ENCODE results near the gene TEX48. TPM values are rescaled to one million over a fixed set of nuclear protein-coding genes. Genes with fewer than 3 reads are reported as not detected.

The TEX48 gene
- total RNA-seq, 1 experiment from 2014 or later = not detected

DNA sequence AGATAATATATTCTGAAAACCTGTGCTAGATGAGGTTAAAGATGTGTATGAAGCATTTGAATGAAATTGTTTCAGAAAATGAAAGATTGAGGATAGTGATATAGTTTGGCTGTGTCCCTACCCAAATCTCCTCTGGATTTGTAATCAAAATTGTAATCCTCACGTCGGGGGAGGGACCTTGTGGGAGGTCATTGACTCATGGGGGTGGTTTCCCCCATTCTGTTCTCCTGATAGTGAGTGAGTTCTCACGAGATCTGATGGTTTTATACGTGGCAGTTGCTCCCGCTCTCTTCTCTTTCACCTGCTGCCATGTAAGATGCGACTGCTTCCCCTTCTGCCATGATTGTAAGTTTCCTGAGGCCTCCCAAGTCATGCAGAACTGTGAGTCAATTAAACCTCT, 2.0 kb upstream of the TEX48 start:
- Histone ChIP-seq H3K27me3 (replicated peaks; ENCODE audit: control insufficient read depth, insufficient read depth, low read length) (no peaks in the 10 kb centered on the region), H3K9me3 (no peaks in the 10 kb centered on the region), H3K4me3 (ENCODE audit: low read depth, low read length) (no peak overlapping the region), H3K4me1 (no peaks in the 10 kb centered on the region), H3K36me3 (ENCODE audit: control insufficient read depth, insufficient read depth, low read length) (no peaks in the 10 kb centered on the region)
- H3K27me3 Mint-ChIP-seq (ENCODE audit: insufficient read depth, unreplicated experiment) = no peaks in the 10 kb centered on the region
- no peaks in the 10 kb centered on the region for H3K9me3 Mint-ChIP-seq (ENCODE audit: unreplicated experiment)
- H3K4me3 Mint-ChIP-seq (ENCODE audit: unreplicated experiment) = no peak overlapping the region
- TF ChIP-seq, protein P1, sequence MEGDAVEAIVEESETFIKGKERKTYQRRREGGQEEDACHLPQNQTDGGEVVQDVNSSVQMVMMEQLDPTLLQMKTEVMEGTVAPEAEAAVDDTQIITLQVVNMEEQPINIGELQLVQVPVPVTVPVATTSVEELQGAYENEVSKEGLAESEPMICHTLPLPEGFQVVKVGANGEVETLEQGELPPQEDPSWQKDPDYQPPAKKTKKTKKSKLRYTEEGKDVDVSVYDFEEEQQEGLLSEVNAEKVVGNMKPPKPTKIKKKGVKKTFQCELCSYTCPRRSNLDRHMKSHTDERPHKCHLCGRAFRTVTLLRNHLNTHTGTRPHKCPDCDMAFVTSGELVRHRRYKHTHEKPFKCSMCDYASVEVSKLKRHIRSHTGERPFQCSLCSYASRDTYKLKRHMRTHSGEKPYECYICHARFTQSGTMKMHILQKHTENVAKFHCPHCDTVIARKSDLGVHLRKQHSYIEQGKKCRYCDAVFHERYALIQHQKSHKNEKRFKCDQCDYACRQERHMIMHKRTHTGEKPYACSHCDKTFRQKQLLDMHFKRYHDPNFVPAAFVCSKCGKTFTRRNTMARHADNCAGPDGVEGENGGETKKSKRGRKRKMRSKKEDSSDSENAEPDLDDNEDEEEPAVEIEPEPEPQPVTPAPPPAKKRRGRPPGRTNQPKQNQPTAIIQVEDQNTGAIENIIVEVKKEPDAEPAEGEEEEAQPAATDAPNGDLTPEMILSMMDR (IDR thresholded peaks at IDR 0.05; ENCODE audit: insufficient read depth in 1 of 2, low read depth in 1 of 2, low read length in 1 of 2, severe bottlenecking in 1 of 2, unreplicated experiment in 1 of 2) = no peak
- ChIA-PET POLR2A (no interaction called here), CTCF (no interaction called here)
- H3K4me1 Mint-ChIP-seq (ENCODE audit: low read depth, unreplicated experiment) = peaks cover 7% of the 10 kb centered on the region
- BruUV-seq (replicated peaks) = no TSS peak
- no peak overlapping the region for H3K27ac Mint-ChIP-seq (ENCODE audit: unreplicated experiment)
- intact Hi-C loops (cut with micrococcal nuclease; ENCODE audit: unreplicated experiment) = no loop called here
- no peaks in the 10 kb centered on the region for H3K36me3 Mint-ChIP-seq (ENCODE audit: insufficient read depth, unreplicated experiment)
- no peak for DNase-seq

DNA sequence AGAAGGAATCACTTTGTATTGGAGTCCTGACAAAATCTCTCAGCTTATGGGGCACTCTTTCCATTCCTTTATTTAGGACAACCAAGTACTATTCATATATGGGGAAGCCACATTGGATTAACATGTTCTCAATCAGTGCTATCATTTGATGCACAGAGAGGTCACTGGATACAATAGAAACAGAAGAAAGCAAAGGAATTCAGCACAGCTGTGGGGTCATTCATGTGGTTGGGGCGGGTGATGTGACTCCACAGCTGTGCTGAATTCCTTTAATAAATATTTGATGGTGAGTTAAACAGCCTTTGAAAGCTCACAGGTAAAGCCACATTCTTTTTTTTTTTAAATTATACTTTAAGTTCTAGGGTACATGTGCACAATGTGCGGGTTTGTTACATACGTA, 854 bp upstream of the TEX48 start:
- Histone ChIP-seq H3K4me3 (ENCODE audit: low read depth, low read length) (no peak overlapping the region), H3K36me3 (ENCODE audit: control insufficient read depth, insufficient read depth, low read length) (no peaks in the 10 kb centered on the region), H3K9me3 (no peaks in the 10 kb centered on the region), H3K27me3 (replicated peaks; ENCODE audit: control insufficient read depth, insufficient read depth, low read length) (no peaks in the 10 kb centered on the region), H3K4me1 (no peaks in the 10 kb centered on the region; the same call in 1 of the 2 replicates)
- Mint-ChIP-seq H3K9me3 (ENCODE audit: unreplicated experiment) (no peaks in the 10 kb centered on the region), H3K4me1 (ENCODE audit: low read depth, unreplicated experiment) (peaks cover 12% of the 10 kb centered on the region), H3K36me3 (ENCODE audit: insufficient read depth, unreplicated experiment) (no peaks in the 10 kb centered on the region), H3K4me3 (ENCODE audit: unreplicated experiment) (no peak overlapping the region), H3K27me3 (ENCODE audit: insufficient read depth, unreplicated experiment) (no peaks in the 10 kb centered on the region), H3K27ac (ENCODE audit: unreplicated experiment) (no peak overlapping the region)
- CTCF ChIA-PET = interaction anchor here (1.0 kb wide), 1 partner anchor 224 kb away, joined by 4 read pairs; no protein-coding TSS in a partner anchor
- no peak for DNase-seq
- intact Hi-C loops (cut with micrococcal nuclease; ENCODE audit: unreplicated experiment) = no loop called here
- TF ChIP-seq, protein P1 (IDR thresholded peaks at IDR 0.05; ENCODE audit: insufficient read depth in 1 of 2, low read depth in 1 of 2, low read length in 1 of 2, severe bottlenecking in 1 of 2, unreplicated experiment in 1 of 2) = no peak
- POLR2A ChIA-PET = no interaction called here
- BruUV-seq (replicated peaks) = no TSS peak

DNA sequence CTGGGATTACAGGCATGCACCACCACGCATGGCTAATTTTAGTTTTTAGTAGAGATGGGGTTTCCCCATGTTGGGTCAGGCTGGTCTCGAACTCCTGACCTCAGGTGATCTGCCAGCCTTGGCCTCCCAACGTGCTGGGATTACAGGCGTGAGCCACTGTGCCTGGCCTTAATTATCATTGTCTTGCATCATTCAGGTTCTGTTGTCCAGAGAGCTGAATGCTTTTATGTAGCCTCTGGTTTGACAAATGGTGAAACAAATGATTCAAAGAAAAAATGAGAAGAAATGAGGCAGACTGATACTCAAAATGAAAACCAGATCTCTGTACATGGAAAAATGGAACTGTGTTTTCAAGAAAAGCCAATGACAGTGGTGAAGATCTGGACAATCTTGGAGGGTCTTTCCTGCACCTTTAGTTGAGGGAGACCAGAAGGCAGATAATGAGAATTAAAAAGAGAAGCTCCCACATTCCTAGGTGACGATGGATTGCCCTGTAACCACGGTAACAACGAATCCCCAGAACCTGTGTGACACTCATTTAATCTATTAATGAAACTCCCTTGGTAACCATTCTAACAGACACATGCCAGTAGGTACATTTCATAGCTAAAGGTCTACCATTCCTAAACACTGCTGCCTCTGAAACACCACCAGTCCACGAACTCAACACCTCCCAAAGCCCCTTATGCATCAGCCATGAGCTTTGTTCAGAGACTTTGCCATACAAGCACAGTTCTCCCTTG, 1.6 kb downstream of the TEX48 start:
- Histone ChIP-seq H3K36me3 (ENCODE audit: control insufficient read depth, insufficient read depth, low read length) (no peaks in the 10 kb centered on the region), H3K4me3 (ENCODE audit: low read depth, low read length) (no peak overlapping the region), H3K27me3 (replicated peaks; ENCODE audit: control insufficient read depth, insufficient read depth, low read length) (no peaks in the 10 kb centered on the region), H3K9me3 (no peaks in the 10 kb centered on the region), H3K4me1 (no peaks in the 10 kb centered on the region; the same call in 1 of the 2 replicates)
- no TSS peak for BruUV-seq (replicated peaks)
- Mint-ChIP-seq H3K4me1 (ENCODE audit: low read depth, unreplicated experiment) (peaks cover 16% of the 10 kb centered on the region), H3K9me3 (ENCODE audit: unreplicated experiment) (no peaks in the 10 kb centered on the region), H3K27ac (ENCODE audit: unreplicated experiment) (no peak overlapping the region), H3K4me3 (ENCODE audit: unreplicated experiment) (no peak overlapping the region), H3K27me3 (ENCODE audit: insufficient read depth, unreplicated experiment) (peaks cover 4% of the 10 kb centered on the region), H3K36me3 (ENCODE audit: insufficient read depth, unreplicated experiment) (no peaks in the 10 kb centered on the region)
- POLR2A ChIA-PET = no interaction called here
- CTCF ChIA-PET = interaction anchor here (1.0 to 1.2 kb wide), 2 partner anchors 119 to 231 kb away, joined by 4 read pairs; no protein-coding TSS in a partner anchor
- intact Hi-C loops (cut with micrococcal nuclease; ENCODE audit: unreplicated experiment) = loop anchor here (1.0 kb wide), 5 partner anchors 41 to 844 kb away; no protein-coding TSS in a partner anchor
- TF ChIP-seq, protein P1 (IDR thresholded peaks at IDR 0.05; ENCODE audit: insufficient read depth in 1 of 2, low read depth in 1 of 2, low read length in 1 of 2, severe bottlenecking in 1 of 2, unreplicated experiment in 1 of 2) = no peak
- DNase-seq = no peak

All from Caco-2 (cell line).